GM19023 (cell line): ENCODE data around the gene CARD9.
"Not testable (repeated sequence)": the region's sequence is repeated elsewhere in the genome, so short reads cannot be mapped to it uniquely, and the experiment has no call there.

Experiments used
- ATAC-seq: cut with Tn5 transposase; IDR thresholded peaks from one replicate; pipeline ENCODE4 v1.9.1; 2021; ENCODE audit warnings: mild to moderate bottlenecking, moderate library complexity; ENCODE audit not compliant: unreplicated experiment

CARD9 gene

GRCh38 chr9:136373300-136374182 lies at the start of gene CARD9:
Gene CARD9, minus strand, starts transcription at chr9:136373669. Its CDS starts 1,591 bp downstream, at chr9:136372078.
- no peak for ATAC-seq

GRCh38 chr9:136422876-136423275 lies 49.4 kb upstream of the CARD9 start:
- no peak for ATAC-seq

GRCh38 chr9:136421791-136422190 lies 48.3 kb upstream of the CARD9 start:
- ATAC-seq = no peak

- no peak for ATAC-seq
Observed at GRCh38 chr9:136419092-136419420, 45.6 kb upstream of the CARD9 start.

- no peak for ATAC-seq
Observed at GRCh38 chr9:136418182-136419091, 45.0 kb upstream of the CARD9 start.

- ATAC-seq = no peak
Observed at GRCh38 chr9:136416914-136417313, 43.4 kb upstream of the CARD9 start.

GRCh38 chr9:136416427-136416826 lies 43.0 kb upstream of the CARD9 start:
- ATAC-seq = no peak

GRCh38 chr9:136412962-136413361 lies 39.5 kb upstream of the CARD9 start:
- no peak for ATAC-seq

GRCh38 chr9:136411378-136411777 lies 37.9 kb upstream of the CARD9 start:
- no peak for ATAC-seq

GRCh38 chr9:136410500-136411287 lies 37.2 kb upstream of the CARD9 start, which contains the start of the genes ENTR1 and PMPCA:
Gene ENTR1, minus strand, starts transcription at chr9:136410614. Its CDS starts 217 bp downstream, at chr9:136410397.
Gene PMPCA, plus strand, starts transcription at chr9:136410658. Its CDS starts 11 bp downstream, at chr9:136410669.
- ATAC-seq = peak; percentile 72

GRCh38 chr9:136409557-136410455 lies 36.3 kb upstream of the CARD9 start:
- peak; percentile 13 for ATAC-seq

- no peak for ATAC-seq
Observed at GRCh38 chr9:136407911-136408310, 34.4 kb upstream of the CARD9 start.

- ATAC-seq = not testable (repeated sequence)
Observed at GRCh38 chr9:136407061-136407460, 33.6 kb upstream of the CARD9 start.

GRCh38 chr9:136405904-136406303 lies 32.4 kb upstream of the CARD9 start:
- not testable (repeated sequence) for ATAC-seq

- no peak for ATAC-seq
Observed at GRCh38 chr9:136405481-136405880, 32.0 kb upstream of the CARD9 start.

- ATAC-seq = no peak
Observed at GRCh38 chr9:136404801-136405136, 31.3 kb upstream of the CARD9 start.

GRCh38 chr9:136403915-136404800 lies 30.7 kb upstream of the CARD9 start:
- no peak for ATAC-seq

GRCh38 chr9:136403538-136403914 lies 30.1 kb upstream of the CARD9 start:
- ATAC-seq = peak; percentile 40

GRCh38 chr9:136402067-136402466 lies 28.6 kb upstream of the CARD9 start:
- no peak for ATAC-seq
